ENCODE data around the gene CD2AP. TPM values are rescaled to one million over a fixed set of nuclear protein-coding genes. Genes with fewer than 3 reads are reported as not detected.
A peak's percentile ranks its signal among the peaks of the same experiment; 100 is the strongest.

The CD2AP gene
- total and polyA plus RNA-seq, 9 of the 15 experiments (the other 6 are each of a cell fraction or from before 2014, with no cell fraction given): 9.4 to 69.7 (median 38.7) TPM

DNA sequence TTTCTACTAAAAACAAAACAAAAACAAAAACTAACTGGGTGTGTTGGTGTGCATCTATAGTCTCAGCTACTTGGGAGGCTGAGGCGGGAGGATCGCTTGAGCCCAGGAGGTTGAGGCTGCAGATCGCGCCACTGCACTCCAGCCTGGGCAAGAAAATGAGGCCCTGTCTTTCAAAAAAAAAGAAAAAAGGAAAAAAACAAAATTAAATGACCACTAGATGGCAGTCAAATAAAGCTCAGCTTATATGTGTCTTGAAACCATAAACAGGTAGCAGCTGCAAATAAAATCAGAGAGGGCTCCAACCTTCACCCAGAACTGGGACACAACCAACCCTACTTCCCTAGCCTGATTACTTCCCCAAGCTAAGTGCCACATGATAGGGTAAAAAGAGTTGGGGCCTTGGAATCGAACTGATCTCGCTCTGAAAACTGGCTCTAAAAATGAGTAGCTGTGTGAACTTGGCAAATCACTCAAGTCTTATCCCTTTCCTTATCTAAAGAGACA lies 153.7 kb downstream of the CD2AP start (continued):
- TF ChIP-seq, protein P1, sequence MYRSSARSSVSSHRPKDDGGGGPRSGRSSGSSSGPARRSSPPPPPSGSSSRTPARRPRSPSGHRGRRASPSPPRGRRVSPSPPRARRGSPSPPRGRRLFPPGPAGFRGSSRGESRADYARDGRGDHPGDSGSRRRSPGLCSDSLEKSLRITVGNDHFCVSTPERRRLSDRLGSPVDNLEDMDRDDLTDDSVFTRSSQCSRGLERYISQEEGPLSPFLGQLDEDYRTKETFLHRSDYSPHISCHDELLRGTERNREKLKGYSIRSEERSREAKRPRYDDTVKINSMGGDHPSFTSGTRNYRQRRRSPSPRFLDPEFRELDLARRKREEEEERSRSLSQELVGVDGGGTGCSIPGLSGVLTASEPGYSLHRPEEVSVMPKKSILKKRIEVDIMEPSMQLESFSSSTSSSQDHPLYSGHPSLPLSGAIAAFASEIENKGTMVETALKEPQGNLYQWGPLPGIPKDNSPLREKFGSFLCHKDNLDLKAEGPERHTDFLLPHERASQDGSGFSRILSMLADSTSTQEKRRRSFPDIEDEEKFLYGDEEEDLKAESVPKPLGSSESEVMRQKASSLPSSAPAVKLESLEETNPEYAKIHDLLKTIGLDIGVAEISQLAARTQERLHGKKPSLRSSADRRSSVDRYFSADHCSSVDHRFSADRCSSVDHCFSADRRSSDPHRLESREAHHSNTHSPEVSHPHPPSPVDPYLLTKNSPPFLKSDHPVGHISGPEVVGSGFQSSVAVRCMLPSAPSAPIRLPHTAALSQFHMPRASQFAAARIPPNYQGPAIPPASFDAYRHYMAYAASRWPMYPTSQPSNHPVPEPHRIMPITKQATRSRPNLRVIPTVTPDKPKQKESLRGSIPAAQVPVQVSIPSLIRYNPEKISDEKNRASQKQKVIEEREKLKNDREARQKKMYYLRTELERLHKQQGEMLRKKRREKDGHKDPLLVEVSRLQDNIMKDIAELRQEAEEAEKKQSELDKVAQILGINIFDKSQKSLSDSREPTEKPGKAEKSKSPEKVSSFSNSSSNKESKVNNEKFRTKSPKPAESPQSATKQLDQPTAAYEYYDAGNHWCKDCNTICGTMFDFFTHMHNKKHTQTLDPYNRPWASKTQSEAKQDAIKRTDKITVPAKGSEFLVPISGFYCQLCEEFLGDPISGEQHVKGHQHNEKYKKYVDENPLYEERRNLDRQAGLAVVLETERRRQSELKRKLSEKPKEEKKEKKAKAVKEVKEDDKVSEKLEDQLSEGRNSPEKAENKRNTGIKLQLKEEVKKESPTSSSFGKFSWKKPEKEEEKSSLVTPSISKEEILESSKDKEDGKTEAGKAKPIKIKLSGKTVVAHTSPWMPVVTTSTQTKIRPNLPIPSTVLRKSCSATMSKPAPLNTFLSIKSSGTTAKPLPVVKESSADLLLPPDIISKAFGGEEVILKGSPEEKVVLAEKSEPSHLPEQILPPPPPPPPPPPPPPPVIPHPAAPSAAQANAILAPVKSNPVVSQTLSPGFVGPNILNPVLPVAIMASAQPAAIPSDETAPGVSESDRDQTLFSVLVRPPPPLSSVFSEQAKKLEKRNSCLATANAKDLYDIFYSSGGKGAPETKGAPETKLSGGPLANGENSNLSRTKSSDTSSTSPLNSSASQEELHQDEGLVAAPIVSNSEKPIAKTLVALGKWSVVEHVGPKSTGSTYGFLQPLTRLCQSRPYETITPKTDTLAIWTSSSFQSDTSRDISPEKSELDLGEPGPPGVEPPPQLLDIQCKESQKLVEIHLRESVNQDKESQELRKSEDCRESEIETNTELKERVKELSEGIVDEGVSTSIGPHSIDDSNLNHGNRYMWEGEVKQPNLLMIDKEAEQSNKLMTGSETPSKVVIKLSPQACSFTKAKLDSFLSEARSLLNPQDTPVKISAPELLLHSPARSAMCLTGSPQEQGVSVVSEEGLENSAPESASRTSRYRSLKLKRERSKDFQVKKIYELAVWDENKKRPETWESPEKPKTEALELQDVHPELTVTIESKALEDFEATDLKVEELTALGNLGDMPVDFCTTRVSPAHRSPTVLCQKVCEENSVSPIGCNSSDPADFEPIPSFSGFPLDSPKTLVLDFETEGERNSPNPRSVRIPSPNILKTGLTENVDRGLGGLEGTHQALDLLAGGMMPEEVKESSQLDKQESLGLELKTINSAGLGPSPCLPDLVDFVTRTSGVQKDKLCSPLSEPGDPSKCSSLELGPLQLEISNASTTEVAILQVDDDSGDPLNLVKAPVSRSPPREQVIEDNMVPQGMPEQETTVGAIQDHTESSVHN (IDR thresholded peaks at IDR 0.05; ENCODE audit: borderline replicate concordance in 1 of 2, low read depth in 1 of 2): peak in 1 of 2 experiments; percentile 16; a peak in 1 of 4 replicates
- TF ChIP-seq, protein P2, sequence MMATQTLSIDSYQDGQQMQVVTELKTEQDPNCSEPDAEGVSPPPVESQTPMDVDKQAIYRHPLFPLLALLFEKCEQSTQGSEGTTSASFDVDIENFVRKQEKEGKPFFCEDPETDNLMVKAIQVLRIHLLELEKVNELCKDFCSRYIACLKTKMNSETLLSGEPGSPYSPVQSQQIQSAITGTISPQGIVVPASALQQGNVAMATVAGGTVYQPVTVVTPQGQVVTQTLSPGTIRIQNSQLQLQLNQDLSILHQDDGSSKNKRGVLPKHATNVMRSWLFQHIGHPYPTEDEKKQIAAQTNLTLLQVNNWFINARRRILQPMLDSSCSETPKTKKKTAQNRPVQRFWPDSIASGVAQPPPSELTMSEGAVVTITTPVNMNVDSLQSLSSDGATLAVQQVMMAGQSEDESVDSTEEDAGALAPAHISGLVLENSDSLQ (IDR thresholded peaks at IDR 0.05): peak; percentile 74
- TF ChIP-seq ARNT (IDR thresholded peaks at IDR 0.05): peak in 1 of 2 experiments; percentile 65; a peak in 1 of 4 replicates
- TF ChIP-seq BCOR (IDR thresholded peaks at IDR 0.05): peak; percentile 85
- no peak for TF ChIP-seq POLR3G (IDR thresholded peaks at IDR 0.05; ENCODE audit: extremely low read depth, insufficient read length, insufficient replicate concordance)
- TF ChIP-seq JUND (IDR thresholded peaks at IDR 0.05; ENCODE audit: borderline replicate concordance, low read depth, low read length): 0 out of 2 replicates have a peak, but pooled peaks have one; percentile 16
- TF ChIP-seq JUND (tag; IDR thresholded peaks at IDR 0.05; ENCODE audit: borderline replicate concordance, low read depth, low read length): no peak
- peak; percentile 26 for TF ChIP-seq POLR2B (IDR thresholded peaks at IDR 0.05; ENCODE audit: low read depth, partially characterized antibody)
- peak; percentile 68; the same call in 1 of the 2 replicates for TF ChIP-seq ARID2 (IDR thresholded peaks at IDR 0.05)
- TF ChIP-seq ELF1 (tag; IDR thresholded peaks at IDR 0.05): no peak
- 0 out of 2 replicates have a peak, but pooled peaks have one; percentile 38 for TF ChIP-seq SMC3 (conservative IDR thresholded peaks at IDR 0.05; ENCODE audit: insufficient read depth, low read depth, low read length)
- TF ChIP-seq, protein P3, sequence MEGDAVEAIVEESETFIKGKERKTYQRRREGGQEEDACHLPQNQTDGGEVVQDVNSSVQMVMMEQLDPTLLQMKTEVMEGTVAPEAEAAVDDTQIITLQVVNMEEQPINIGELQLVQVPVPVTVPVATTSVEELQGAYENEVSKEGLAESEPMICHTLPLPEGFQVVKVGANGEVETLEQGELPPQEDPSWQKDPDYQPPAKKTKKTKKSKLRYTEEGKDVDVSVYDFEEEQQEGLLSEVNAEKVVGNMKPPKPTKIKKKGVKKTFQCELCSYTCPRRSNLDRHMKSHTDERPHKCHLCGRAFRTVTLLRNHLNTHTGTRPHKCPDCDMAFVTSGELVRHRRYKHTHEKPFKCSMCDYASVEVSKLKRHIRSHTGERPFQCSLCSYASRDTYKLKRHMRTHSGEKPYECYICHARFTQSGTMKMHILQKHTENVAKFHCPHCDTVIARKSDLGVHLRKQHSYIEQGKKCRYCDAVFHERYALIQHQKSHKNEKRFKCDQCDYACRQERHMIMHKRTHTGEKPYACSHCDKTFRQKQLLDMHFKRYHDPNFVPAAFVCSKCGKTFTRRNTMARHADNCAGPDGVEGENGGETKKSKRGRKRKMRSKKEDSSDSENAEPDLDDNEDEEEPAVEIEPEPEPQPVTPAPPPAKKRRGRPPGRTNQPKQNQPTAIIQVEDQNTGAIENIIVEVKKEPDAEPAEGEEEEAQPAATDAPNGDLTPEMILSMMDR (IDR thresholded peaks at IDR 0.05 in 2 of 3, conservative IDR thresholded peaks at IDR 0.05 in 1 of 3; ENCODE audit: insufficient read depth in 2 of 3, low read depth in 1 of 3, low read length in 3 of 3): peak; percentile 57 to 88 (median 61); a peak in 5 of 6 replicates
- TF ChIP-seq, protein P4, sequence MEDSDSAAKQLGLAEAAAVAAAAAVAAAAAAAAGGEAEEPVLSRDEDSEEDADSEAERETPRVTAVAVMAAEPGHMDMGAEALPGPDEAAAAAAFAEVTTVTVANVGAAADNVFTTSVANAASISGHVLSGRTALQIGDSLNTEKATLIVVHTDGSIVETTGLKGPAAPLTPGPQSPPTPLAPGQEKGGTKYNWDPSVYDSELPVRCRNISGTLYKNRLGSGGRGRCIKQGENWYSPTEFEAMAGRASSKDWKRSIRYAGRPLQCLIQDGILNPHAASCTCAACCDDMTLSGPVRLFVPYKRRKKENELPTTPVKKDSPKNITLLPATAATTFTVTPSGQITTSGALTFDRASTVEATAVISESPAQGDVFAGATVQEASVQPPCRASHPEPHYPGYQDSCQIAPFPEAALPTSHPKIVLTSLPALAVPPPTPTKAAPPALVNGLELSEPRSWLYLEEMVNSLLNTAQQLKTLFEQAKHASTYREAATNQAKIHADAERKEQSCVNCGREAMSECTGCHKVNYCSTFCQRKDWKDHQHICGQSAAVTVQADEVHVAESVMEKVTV (CRISPR knock-in tag; IDR thresholded peaks at IDR 0.05): peak; percentile 35; the same call in 1 of the 2 replicates
